Activated B cell treated with CpG ODN at 0.5 μM for 24 hours (primary cell): ENCODE results near the gene ANXA3. TPM values are rescaled to one million over a fixed set of nuclear protein-coding genes. Genes with fewer than 3 reads are reported as not detected.

Experiments used
- ATAC-seq: fragments of 200-7000 bp; cut with Tn5 transposase; one replicate; pipeline ENCODE4 v1.10.0; 2021; ENCODE audit warnings: low read depth, mild to moderate bottlenecking, moderate library complexity
- CTCF ChIA-PET: fragments of 350-600 bp; sonication (Branson Sonifier 250); formaldehyde crosslinking; loops from one replicate; lab custom pipeline; 2021; ENCODE audit warnings: antibody characterized with exemption; lab: Charles Lee
- POLR2A ChIA-PET: fragments of 350-600 bp; sonication (Branson Sonifier 250); formaldehyde crosslinking; loops from one replicate; lab custom pipeline; 2021; ENCODE audit warnings: antibody characterized with exemption; lab: Charles Lee
- DNase-seq: peaks from one replicate; pipeline ENCODE4 v3.0.0; 2022
- H3K27ac Mint-ChIP-seq: one replicate; pipeline ENCODE4 v1.8.0; 2020; ENCODE audit warnings: mixed read lengths
- H3K27me3 Mint-ChIP-seq: one replicate; pipeline ENCODE4 v1.8.0; 2021; ENCODE audit warnings: mixed read lengths
- H3K36me3 Mint-ChIP-seq: one replicate; pipeline ENCODE4 v1.8.0; 2021; ENCODE audit warnings: low read depth, mixed read lengths
- H3K4me1 Mint-ChIP-seq: one replicate; pipeline ENCODE4 v1.8.0; 2021; ENCODE audit warnings: mixed read lengths
- H3K4me3 Mint-ChIP-seq: one replicate; pipeline ENCODE4 v1.8.0; 2020; ENCODE audit warnings: mild to moderate bottlenecking, mixed read lengths
- H3K9me3 Mint-ChIP-seq: one replicate; pipeline ENCODE4 v1.8.0; 2020; ENCODE audit warnings: mixed read lengths
- CTCF ChIP-seq: fragments of 200-600 bp; IDR thresholded peaks from one replicate; pipeline ENCODE4 v1.8.0; 2022; ENCODE audit warnings: antibody characterized with exemption, mild to moderate bottlenecking
- intact Hi-C: fragments of 100-400 bp; cut with micrococcal nuclease; formaldehyde crosslinking; loops from one replicate; pipeline ENCODE4 v1.15.1; 2024
- total RNA-seq: library from RNA; stranded (reverse); gene quantifications from 2 replicates; pipeline ENCODE4 v1.2.3, GENCODE V29; 2022

Gene ANXA3
- total RNA-seq, 1 donor from 2014 or later: 0.67 TPM

DNA sequence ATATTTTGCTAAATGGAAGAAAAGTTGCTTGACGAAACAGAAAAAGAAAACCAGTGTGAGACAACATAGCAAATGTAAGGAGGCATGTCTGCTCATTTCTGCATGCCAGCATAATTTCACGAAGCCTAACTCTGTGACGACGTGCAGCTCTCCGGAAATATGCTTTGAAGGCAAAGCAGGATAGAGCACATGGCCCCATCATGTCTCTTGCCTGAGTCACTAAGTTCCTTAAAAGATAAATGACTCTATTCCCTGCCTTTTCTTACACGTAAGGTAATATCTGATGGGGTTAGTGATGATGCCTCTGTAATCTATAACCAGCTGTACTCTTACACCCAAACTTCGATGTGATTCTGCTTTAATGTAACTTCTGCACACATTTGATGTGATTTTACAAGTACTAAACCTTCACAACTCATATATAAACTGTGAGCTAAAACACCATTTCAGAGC is 64.5 kb downstream of the ANXA3 start:
- Mint-ChIP-seq H3K27me3 (no peaks in the 10 kb centered on the region), H3K27ac (peak overlapping the region; percentile 5), H3K9me3 (no peaks in the 10 kb centered on the region), H3K36me3 (no peaks in the 10 kb centered on the region), H3K4me1 (peaks cover 57% of the 10 kb centered on the region), H3K4me3 (no peak overlapping the region)
- ATAC-seq (no peak), DNase-seq (no peak)
- CTCF ChIA-PET: interaction anchor here (1.1 to 2.7 kb wide), 4 partner anchors 9 to 248 kb away, joined by 3 to 7 read pairs (median 5); no protein-coding TSS in a partner anchor
- POLR2A ChIA-PET: interaction anchor here (0.6 to 7.7 kb wide), 4 partner anchors 13 to 161 kb away, joined by 3 to 102 read pairs (median 14); partner anchors contain the start of gene BMP2K
- TF ChIP-seq CTCF: no peak
- intact Hi-C loops: loop anchor here (10.0 kb wide), 1 partner anchor 561 kb away; the partner anchor contains the start of gene FRAS1

- Mint-ChIP-seq H3K4me1 (peaks cover 38% of the 10 kb centered on the region), H3K27me3 (no peaks in the 10 kb centered on the region), H3K9me3 (no peaks in the 10 kb centered on the region), H3K4me3 (no peak overlapping the region), H3K27ac (no peak overlapping the region), H3K36me3 (no peaks in the 10 kb centered on the region)
- DNase-seq: no peak
- ChIA-PET CTCF (no interaction called here), POLR2A (no interaction called here)
- no peak for ATAC-seq
- no peak for TF ChIP-seq CTCF
- intact Hi-C loops: loop anchor here (10.0 kb wide), 1 partner anchor 564 kb away; the partner anchor contains the start of gene FRAS1
These were observed 66.9 kb downstream of the ANXA3 start for GRCh38 chr4:78618436-78618835.

DNA sequence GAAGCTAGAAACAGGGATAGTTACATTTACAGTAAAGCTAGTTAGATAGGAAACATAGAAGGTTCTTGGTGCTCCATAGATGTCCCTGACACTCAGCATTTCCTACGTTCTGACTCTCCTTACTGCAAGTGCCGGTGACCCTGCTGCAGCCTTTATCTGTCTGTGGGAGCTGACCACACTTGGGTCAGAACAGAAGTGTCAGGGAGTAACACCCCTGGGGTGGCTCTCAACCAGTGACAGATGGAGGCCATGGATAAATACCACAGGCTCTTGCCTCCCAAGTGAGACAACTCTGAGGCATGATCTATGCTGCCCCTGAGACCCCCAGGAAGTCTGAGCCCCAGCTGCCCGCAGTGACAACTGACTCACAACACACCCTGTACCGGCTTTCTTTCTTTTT is 69.8 kb downstream of the ANXA3 start:
- TF ChIP-seq CTCF: no peak
- H3K4me3 Mint-ChIP-seq: no peak overlapping the region
- H3K4me1 Mint-ChIP-seq: peaks cover 31% of the 10 kb centered on the region
- DNase-seq (no peak), ATAC-seq (no peak)
- ChIA-PET CTCF (no interaction called here), POLR2A (no interaction called here)
- no peaks in the 10 kb centered on the region for H3K36me3 Mint-ChIP-seq
- intact Hi-C loops: no loop called here
- no peaks in the 10 kb centered on the region for H3K9me3 Mint-ChIP-seq
- no peak overlapping the region for H3K27ac Mint-ChIP-seq
- H3K27me3 Mint-ChIP-seq: no peaks in the 10 kb centered on the region

DNA sequence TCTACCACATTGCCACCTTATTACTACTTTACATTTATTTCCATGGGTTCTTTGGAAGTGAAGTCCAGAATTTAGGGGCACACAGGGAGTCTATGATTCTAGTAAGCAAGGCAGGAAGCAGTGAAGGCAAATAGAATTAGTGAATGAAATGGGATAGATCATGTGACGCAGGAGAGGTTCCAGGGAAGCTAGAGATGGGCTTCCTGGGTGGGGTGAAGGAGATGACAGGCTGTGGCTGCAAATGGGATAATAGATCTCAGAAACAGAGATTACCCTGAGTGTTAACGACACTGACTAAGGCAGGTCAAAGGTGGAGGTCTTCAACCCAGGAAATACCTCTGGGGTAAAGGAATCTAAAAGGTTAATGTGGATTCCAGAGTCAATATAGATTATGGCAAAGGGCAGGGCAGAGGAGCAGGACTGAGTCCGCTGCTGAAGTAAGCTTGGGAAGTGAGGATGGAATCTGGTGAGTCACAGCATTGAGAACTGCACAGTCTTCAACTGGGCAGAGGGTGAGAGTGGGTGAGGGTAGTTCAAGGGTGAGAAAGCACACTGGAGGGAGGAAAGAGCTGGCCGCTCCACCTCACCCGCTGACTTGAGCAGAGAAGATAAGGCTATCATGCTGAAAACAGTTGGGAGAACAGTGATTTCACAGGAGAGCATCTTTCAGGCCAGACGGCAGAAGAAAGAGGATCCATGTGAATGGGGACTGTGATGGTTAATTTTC is 70.8 kb downstream of the ANXA3 start:
- intact Hi-C loops: no loop called here
- H3K27me3 Mint-ChIP-seq: no peaks in the 10 kb centered on the region
- no peak overlapping the region for H3K27ac Mint-ChIP-seq
- peaks cover 38% of the 10 kb centered on the region for H3K4me1 Mint-ChIP-seq
- POLR2A ChIA-PET: no interaction called here
- no peaks in the 10 kb centered on the region for H3K9me3 Mint-ChIP-seq
- H3K4me3 Mint-ChIP-seq: no peak overlapping the region
- H3K36me3 Mint-ChIP-seq: no peaks in the 10 kb centered on the region
- no peak for TF ChIP-seq CTCF
- CTCF ChIA-PET: no interaction called here
- no peak for DNase-seq
- no peak for ATAC-seq

DNA sequence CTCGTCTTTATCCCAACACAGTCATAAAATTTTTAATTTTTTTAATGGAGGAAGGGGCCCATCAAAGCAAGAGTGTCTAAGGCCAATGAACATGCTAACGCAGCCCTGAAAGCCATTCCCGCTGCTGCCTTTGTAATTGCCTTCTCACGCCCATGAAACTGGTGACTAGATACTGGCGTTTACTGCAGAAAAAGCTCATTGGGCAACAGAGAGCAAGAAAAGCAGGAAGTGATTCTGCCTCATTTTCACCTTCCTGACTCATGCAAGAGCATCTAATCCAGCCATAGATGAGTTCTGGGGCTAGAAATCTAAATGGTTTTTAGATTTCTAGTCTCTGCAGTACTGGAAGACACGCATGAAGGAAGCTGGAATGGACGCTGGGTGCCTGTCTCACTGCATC is 72.5 kb downstream of the ANXA3 start:
- Mint-ChIP-seq H3K4me3 (no peak overlapping the region), H3K4me1 (peaks cover 46% of the 10 kb centered on the region), H3K9me3 (no peaks in the 10 kb centered on the region), H3K27ac (no peak overlapping the region), H3K36me3 (no peaks in the 10 kb centered on the region), H3K27me3 (no peaks in the 10 kb centered on the region)
- no peak for TF ChIP-seq CTCF
- ATAC-seq (peak; percentile 31), DNase-seq (no peak)
- POLR2A ChIA-PET: interaction anchor here (0.5 to 2.0 kb wide), 4 partner anchors 10 to 152 kb away, joined by 3 to 11 read pairs (median 6); partner anchors contain the start of gene BMP2K
- intact Hi-C loops: no loop called here
- CTCF ChIA-PET: interaction anchor here (1.4 to 2.0 kb wide), 2 partner anchors 9 to 20 kb away, joined by 4 to 7 read pairs; no protein-coding TSS in a partner anchor
